Vagina (tissue), 2 donors: ENCODE results near the gene HMX1. TPM values are rescaled to one million over a fixed set of nuclear protein-coding genes. Genes with fewer than 3 reads are reported as not detected.

Experiments used
- DNase-seq, 2 donors: peaks; one replicate each; pipeline ENCODE4 v3.0.0-alpha.2; 2017; ENCODE audit errors: extremely low spot score in 2 of 2
- H3K27ac ChIP-seq: fragments of 200-600 bp; sonication (generic); one replicate; pipeline ENCODE4 v1.5.1; 2019
- H3K27me3 ChIP-seq: fragments of 200-600 bp; sonication (generic); one replicate; pipeline ENCODE4 v1.5.1; 2019
- H3K36me3 ChIP-seq, 2 donors: fragments of 200-600 bp; sonication (generic); one replicate each; pipeline ENCODE4 v1.5.1; 2017 to 2019
- H3K4me1 ChIP-seq: fragments of 200-600 bp; sonication (generic); one replicate; pipeline ENCODE4 v1.5.1; 2019
- H3K4me3 ChIP-seq, 2 donors: fragments of 200-600 bp; sonication (generic); 1 replicate in 1 of 2; 2 replicates in 1 of 2; pipeline ENCODE4 v1.5.1; 2016 to 2019
- H3K9me3 ChIP-seq: fragments of 200-600 bp; sonication (generic); one replicate; pipeline ENCODE4 v1.5.1; 2019
- POLR2A ChIP-seq, 2 donors: fragments of 450-650 bp; IDR thresholded peaks; one replicate each; pipeline ENCODE4 v1.6.1; 2017; ENCODE audit warnings: antibody characterized with exemption in 2 of 2, mild to moderate bottlenecking in 2 of 2, moderate library complexity in 2 of 2
- POLR2AphosphoS5 ChIP-seq, 2 donors: sonication (generic); formaldehyde crosslinking; IDR thresholded peaks; one replicate each; pipeline ENCODE4 v1.9.0; 2017; ENCODE audit warnings: antibody characterized with exemption in 2 of 2, mild to moderate bottlenecking in 2 of 2, low read depth in 1 of 2; ENCODE audit not compliant: insufficient read depth in 1 of 2
- intact Hi-C: fragments of 100-400 bp; cut with DNase I; formaldehyde crosslinking; loops from one replicate; pipeline ENCODE4 v1.15.1; 2023
- total RNA-seq: library from RNA; depleted of rRNA; stranded (reverse); fragments of >200 nt; gene quantifications from one replicate; pipeline ENCODE4 v1.2.3, GENCODE V29; 2016
- TF ChIP-seq, protein P1 (sequence below), 3 experiments: fragments of 450-650 bp in 2 of 3; fragments of 200-600 bp in 1 of 3; sonication (generic) in 1 of 3; IDR thresholded peaks; one replicate each; pipeline ENCODE4 v1.5.1; 2017 to 2019; ENCODE audit warnings: antibody characterized with exemption in 3 of 3, mild to moderate bottlenecking in 2 of 3, moderate library complexity in 2 of 3

The HMX1 gene
- total RNA-seq, 1 donor from 2014 or later = not detected

DNA sequence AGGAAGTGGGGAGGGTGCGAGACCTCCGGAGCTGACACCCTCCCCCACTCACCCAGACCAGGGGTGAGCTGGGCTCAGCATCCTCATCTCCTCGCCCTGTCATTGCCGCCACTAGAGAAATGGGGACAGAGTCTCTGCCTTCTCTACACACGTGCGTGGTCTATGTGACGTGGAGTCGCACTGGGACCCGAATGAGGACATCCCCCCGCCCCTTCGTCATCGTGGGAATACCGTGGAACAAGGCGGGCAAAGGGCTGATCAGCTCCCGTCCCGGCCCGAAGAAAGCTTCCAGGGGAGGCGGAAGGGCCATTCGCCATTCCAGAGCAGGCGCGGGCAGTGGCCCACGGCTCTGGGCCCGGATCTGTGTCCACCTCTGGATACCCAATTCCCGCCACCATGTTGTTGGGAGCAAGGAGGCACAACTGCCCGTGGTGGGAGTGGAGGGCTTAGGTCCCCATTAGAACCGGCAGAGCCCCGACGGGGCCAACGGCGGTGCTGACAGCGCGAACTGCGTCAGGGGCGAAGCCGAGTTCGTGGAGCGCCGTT lies 12.0 kb downstream of the HMX1 start:
- H3K9me3 ChIP-seq = no peaks in the 10 kb centered on the region
- intact Hi-C loops = no loop called here
- H3K27me3 ChIP-seq = peaks cover 4% of the 10 kb centered on the region
- H3K4me3 ChIP-seq = no peak overlapping the region
- peaks cover 27% of the 10 kb centered on the region for H3K4me1 ChIP-seq
- no peaks in the 10 kb centered on the region for H3K36me3 ChIP-seq
- no peak for TF ChIP-seq POLR2AphosphoS5 (IDR thresholded peaks at IDR 0.05; ENCODE audit: insufficient read depth in 1 of 2, low read depth in 1 of 2)
- TF ChIP-seq POLR2A (IDR thresholded peaks at IDR 0.05) = no peak
- TF ChIP-seq, protein P1, sequence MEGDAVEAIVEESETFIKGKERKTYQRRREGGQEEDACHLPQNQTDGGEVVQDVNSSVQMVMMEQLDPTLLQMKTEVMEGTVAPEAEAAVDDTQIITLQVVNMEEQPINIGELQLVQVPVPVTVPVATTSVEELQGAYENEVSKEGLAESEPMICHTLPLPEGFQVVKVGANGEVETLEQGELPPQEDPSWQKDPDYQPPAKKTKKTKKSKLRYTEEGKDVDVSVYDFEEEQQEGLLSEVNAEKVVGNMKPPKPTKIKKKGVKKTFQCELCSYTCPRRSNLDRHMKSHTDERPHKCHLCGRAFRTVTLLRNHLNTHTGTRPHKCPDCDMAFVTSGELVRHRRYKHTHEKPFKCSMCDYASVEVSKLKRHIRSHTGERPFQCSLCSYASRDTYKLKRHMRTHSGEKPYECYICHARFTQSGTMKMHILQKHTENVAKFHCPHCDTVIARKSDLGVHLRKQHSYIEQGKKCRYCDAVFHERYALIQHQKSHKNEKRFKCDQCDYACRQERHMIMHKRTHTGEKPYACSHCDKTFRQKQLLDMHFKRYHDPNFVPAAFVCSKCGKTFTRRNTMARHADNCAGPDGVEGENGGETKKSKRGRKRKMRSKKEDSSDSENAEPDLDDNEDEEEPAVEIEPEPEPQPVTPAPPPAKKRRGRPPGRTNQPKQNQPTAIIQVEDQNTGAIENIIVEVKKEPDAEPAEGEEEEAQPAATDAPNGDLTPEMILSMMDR (IDR thresholded peaks at IDR 0.05) = no peak
- no peak overlapping the region for H3K27ac ChIP-seq
- DNase-seq = no peak

DNA sequence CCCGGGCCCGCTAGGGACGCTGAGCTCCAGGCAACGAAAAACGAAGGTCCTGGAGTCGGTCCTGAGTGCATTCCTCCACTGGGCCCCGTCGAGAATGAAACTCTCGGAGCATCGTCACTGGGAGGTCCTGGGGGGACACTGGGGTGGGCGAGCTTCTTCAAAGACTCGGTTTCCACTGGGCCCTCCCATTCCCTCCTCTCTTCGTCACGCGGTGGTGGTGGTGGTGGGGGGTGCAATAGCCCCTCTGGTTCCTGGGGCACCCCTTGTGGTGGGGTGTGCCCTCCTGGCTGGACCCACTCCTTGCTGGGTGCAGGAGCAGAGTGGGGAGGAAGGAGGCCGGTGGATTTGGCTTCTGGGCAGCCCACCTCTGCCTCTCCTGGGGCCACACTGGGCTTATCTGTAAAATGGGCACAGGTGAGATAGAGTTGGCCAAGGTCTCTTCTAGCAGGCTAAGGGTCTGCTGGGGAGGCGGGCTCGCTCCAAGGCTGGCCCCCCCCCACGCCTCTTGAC lies 12.9 kb downstream of the HMX1 start:
- Histone ChIP-seq H3K4me1 (peaks cover 27% of the 10 kb centered on the region), H3K27me3 (peaks cover 4% of the 10 kb centered on the region), H3K9me3 (no peaks in the 10 kb centered on the region), H3K27ac (no peak overlapping the region), H3K4me3 (no peak overlapping the region), H3K36me3 (no peaks in the 10 kb centered on the region)
- no peak for DNase-seq
- intact Hi-C loops = no loop called here
- TF ChIP-seq POLR2AphosphoS5 (IDR thresholded peaks at IDR 0.05; ENCODE audit: insufficient read depth in 1 of 2, low read depth in 1 of 2) (no peak), POLR2A (IDR thresholded peaks at IDR 0.05) (no peak)
- TF ChIP-seq, protein P1 (IDR thresholded peaks at IDR 0.05) = no peak

DNA sequence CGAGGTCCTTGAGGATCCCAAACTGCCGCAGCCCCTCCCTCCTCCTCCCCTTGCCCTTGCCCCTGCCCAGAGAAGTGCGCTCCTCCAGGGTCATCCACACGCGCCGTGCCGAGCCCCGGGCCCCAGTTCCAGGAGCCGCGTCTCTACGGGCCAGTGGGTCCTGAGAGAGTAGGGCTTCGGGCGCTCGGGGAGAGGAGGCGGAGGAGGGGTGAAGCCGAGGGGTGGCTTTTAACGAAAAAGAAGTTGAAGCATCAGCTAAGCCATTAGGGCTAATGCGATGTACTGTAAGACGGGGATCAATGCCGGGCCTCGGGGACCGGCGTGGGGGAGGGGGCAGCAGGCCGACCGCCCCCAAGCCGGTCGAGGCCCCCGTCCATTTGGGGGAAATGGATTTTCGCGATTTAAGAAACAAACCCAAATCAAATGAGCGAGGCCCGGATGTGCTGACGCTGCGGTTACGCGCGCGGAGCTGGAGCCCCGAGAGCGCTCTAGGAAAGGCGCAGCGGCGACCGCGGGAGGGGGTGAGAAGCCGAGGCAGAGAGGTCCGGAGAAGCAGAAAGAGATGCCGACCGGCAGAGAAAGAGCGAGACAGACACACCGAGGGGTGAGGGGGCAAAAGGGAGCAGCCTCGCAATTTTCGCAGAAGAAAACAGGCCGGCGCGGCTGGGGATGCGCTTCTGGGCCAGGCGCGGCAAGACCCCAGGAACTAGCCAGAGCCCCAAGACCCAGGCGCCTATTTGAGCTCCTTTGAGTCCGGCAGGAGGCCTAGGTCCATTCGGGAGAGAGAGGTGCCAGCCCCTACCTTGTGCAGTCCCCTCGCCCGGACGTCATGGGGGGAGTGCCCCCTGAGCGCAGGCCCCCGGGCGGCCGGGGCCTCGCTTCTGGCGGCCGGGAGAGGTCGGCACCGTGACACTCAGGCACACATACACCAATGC lies 13.6 kb downstream of the HMX1 start:
- peak overlapping the region in 1 of 2 donors; percentile 2 for H3K4me3 ChIP-seq
- intact Hi-C loops = no loop called here
- peaks cover 4% of the 10 kb centered on the region for H3K27me3 ChIP-seq
- DNase-seq = no peak
- no peak overlapping the region for H3K27ac ChIP-seq
- peaks cover 27% of the 10 kb centered on the region for H3K4me1 ChIP-seq
- H3K9me3 ChIP-seq = no peaks in the 10 kb centered on the region
- TF ChIP-seq, protein P1 (IDR thresholded peaks at IDR 0.05) = no peak
- TF ChIP-seq POLR2AphosphoS5 (IDR thresholded peaks at IDR 0.05; ENCODE audit: insufficient read depth in 1 of 2, low read depth in 1 of 2) = no peak
- no peaks in the 10 kb centered on the region for H3K36me3 ChIP-seq

DNA sequence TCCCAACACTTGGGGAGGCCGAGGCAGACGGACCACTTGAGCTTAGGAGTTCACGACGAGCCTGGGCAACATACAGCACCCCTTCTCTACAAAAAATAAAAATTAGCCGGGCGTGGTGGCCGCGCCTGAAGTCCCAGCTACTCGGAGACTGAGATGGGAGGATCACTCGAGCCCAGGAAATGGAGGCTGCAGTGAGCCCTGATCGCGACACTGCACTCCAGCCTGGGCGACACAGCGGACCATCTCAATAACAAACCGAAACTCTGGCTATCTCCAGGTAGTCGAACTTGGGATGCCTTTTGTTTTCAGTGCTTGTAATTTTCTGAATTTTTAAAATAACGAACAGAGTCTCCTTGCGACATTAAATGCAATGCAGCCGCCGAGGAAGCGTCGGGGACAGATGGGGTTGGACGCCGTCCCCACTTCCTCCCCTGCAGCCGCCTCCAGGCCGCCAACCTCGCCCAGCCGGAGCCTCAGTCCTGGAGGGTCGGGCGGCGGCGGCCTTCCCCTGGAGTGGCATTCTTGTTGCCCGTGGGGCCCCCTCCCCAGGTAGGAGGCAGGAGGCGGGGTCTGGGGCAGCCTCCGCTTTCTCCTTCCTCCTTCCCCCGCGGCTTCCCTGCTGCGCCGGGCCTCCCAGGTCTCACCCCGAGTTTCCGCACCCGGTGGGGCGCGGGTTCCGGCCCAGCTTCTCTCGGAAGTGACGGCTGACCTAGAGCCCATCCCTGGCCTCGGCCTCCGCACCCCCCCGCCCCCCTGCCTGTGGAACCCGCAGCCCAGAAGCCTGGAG lies 14.6 kb downstream of the HMX1 start:
- H3K27me3 ChIP-seq = peaks cover 4% of the 10 kb centered on the region
- TF ChIP-seq POLR2AphosphoS5 (IDR thresholded peaks at IDR 0.05; ENCODE audit: insufficient read depth in 1 of 2, low read depth in 1 of 2) = no peak
- TF ChIP-seq, protein P1 (IDR thresholded peaks at IDR 0.05) = no peak
- TF ChIP-seq POLR2A (IDR thresholded peaks at IDR 0.05) = no peak
- H3K9me3 ChIP-seq = no peaks in the 10 kb centered on the region
- intact Hi-C loops = no loop called here
- H3K36me3 ChIP-seq = no peaks in the 10 kb centered on the region
- H3K4me1 ChIP-seq = peaks cover 27% of the 10 kb centered on the region
- no peak for DNase-seq
- no peak overlapping the region for H3K27ac ChIP-seq
- peak overlapping the region; percentile 15 to 26 for H3K4me3 ChIP-seq
